Amniotic epithelial cell (primary cell): ENCODE results near the gene TAS2R42.

Source experiments
- DNase-seq: peaks from one replicate; pipeline ENCODE4 v3.0.0-alpha.2; 2010; ENCODE audit warnings: low read depth

TAS2R42 gene

DNA sequence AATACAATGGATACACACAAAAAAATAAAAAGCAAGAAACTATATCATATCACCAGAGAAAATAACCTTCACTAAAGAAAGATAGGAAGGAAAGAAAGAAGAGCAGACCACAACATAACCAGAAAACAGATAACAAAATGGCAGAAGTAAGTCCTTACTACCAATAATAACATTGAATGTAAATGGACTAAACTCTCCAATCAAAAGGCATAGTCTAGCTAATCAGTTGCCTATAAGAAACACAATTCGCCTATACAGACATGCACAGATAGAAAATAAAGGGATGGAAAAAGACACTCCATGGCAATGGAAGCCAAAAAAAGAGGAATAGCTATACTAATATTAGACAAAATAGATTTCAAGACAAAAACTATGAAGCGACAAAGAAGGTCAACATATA, 43.4 kb downstream of the TAS2R42 start:
- no peak for DNase-seq

DNA sequence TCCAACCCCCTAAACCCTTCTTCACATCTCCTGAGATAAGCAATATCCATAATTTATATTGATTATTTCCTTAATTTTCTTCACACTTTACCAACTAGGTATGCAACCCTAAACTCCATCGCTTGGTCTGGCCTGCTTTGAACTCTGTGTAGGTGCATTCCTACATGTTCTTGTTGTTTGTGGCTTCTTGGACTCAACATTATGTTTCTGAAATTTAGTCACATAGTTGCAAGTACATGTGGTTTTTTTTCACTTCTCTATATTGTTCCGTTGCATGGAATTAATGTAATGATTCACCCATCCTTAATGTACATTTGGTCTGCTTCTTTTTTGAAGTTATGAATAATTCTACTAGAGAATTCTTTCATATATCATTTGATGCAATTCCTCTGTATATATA, 50.7 kb downstream of the TAS2R42 start:
- no peak for DNase-seq
